Measurements from ENCODE around the gene MYO6.

Gene MYO6

DNA sequence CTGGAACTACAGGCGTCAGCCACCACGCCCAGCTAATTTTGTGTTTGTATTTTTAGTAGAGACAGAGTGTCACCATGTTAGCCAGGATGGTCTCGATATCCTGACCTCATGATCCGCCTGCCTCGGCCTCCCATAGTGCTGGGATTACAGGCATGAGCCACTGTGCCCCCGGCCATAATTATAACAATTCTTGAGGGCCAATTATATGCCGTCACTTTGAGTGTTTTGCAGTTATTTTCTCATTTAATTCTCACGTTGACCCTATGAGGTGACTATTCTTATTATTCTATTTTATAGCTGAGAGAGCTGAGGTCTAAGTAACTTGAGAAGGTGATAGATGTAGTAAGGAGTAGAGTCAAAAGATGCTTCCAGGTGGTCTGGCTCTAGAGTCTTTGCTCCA lies 13.0 kb downstream of the MYO6 start:
- no peak overlapping the region for H3K4me3 ChIP-seq (ENCODE audit: low read length)
- TF ChIP-seq, protein P1, sequence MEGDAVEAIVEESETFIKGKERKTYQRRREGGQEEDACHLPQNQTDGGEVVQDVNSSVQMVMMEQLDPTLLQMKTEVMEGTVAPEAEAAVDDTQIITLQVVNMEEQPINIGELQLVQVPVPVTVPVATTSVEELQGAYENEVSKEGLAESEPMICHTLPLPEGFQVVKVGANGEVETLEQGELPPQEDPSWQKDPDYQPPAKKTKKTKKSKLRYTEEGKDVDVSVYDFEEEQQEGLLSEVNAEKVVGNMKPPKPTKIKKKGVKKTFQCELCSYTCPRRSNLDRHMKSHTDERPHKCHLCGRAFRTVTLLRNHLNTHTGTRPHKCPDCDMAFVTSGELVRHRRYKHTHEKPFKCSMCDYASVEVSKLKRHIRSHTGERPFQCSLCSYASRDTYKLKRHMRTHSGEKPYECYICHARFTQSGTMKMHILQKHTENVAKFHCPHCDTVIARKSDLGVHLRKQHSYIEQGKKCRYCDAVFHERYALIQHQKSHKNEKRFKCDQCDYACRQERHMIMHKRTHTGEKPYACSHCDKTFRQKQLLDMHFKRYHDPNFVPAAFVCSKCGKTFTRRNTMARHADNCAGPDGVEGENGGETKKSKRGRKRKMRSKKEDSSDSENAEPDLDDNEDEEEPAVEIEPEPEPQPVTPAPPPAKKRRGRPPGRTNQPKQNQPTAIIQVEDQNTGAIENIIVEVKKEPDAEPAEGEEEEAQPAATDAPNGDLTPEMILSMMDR (conservative IDR thresholded peaks at IDR 0.05; ENCODE audit: low read depth, low read length), result no peak
- DNase-seq (ENCODE audit: low read depth), result no peak

GRCh38 chr6:75766387-75766786 lies 17.3 kb downstream of the MYO6 start:
- TF ChIP-seq, protein P1 (conservative IDR thresholded peaks at IDR 0.05; ENCODE audit: low read depth, low read length), result no peak
- no peak for DNase-seq (ENCODE audit: low read depth)
- H3K4me3 ChIP-seq (ENCODE audit: low read length), result no peak overlapping the region

DNA sequence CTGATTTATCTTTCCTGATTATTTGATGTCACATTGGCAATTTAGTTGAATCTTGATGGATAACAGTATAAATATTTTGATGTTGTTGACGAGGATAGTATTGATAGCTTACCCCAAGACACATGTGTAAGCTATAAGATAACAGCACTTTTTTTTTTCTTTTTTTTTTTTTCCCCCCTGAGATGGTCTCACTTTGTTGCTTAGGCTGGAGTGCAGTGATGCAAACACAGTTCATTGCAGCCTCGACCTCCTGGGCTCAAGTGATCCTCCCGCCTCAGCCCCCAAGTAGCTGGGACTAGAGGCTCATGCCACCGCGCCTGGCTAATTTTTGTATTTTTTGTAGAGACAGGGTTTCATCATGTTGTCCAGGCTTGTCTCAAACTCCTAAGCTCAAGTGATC lies 21.8 kb downstream of the MYO6 start:
- no peak for DNase-seq (ENCODE audit: low read depth)
- H3K4me3 ChIP-seq (ENCODE audit: low read length), result no peak overlapping the region
- TF ChIP-seq, protein P1 (conservative IDR thresholded peaks at IDR 0.05; ENCODE audit: low read depth, low read length), result no peak

DNA sequence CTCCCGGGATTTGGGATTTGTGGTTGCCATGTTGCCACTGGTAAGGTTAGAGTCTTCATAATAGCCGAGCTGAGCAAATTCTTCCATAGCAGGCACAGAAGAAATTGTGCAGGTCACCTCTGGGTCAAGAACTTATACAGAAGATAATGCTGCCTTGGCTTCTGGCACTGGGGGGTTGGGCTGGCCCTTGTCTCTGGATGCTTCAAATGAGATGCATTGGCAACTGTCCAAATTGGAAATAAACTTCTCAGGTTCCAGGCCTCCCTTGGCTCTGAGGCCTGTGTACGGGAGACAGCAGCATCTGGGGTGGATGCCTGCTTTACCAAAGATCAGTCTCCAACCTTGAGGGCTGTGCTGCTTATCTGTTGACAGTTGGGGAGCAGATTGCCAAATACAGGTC lies 26.2 kb downstream of the MYO6 start:
- TF ChIP-seq, protein P1 (conservative IDR thresholded peaks at IDR 0.05; ENCODE audit: low read depth, low read length), result no peak
- no peak overlapping the region for H3K4me3 ChIP-seq (ENCODE audit: low read length)
- peak; percentile 39 for DNase-seq (ENCODE audit: low read depth)

GRCh38 chr6:75776461-75776860 lies 27.4 kb downstream of the MYO6 start:
- TF ChIP-seq, protein P1 (conservative IDR thresholded peaks at IDR 0.05; ENCODE audit: low read depth, low read length), result no peak
- DNase-seq (ENCODE audit: low read depth), result no peak
- no peak overlapping the region for H3K4me3 ChIP-seq (ENCODE audit: low read length)

DNA sequence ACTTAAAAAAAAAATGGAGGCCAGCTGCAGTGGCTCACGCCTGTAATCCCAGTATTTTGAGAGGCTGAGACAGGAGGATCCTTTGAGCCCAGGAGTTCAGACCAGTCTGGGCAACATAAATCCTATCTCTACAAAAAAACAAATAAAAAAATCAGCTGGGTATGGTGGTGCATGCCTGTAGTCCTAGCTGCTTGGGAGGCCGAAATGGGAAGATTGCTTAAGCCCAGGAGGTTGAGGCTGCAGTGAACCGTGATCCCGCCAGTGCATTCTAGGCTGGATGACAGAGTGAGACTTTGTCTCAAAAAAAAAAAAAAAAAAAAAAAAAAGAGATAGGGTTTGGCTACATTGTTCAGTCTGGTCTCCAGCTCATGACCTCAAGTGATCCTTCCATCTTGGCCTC lies 29.7 kb downstream of the MYO6 start:
- TF ChIP-seq, protein P1 (conservative IDR thresholded peaks at IDR 0.05; ENCODE audit: low read depth, low read length), result no peak
- no peak overlapping the region for H3K4me3 ChIP-seq (ENCODE audit: low read length)
- no peak for DNase-seq (ENCODE audit: low read depth)

GRCh38 chr6:75786152-75786551 lies 37.1 kb downstream of the MYO6 start:
- TF ChIP-seq, protein P1 (conservative IDR thresholded peaks at IDR 0.05; ENCODE audit: low read depth, low read length), result no peak
- no peak for DNase-seq (ENCODE audit: low read depth)
- no peak overlapping the region for H3K4me3 ChIP-seq (ENCODE audit: low read length)
